Measurements from ENCODE around the gene TPBGL.

GRCh38 chr11:75212411-75212810 lies 28.2 kb upstream of the TPBGL start:
- TF ChIP-seq POLR2AphosphoS5 (IDR thresholded peaks at IDR 0.05; ENCODE audit: low read depth) (no peak), REST (IDR thresholded peaks at IDR 0.05; ENCODE audit: unreplicated experiment) (no peak), EZH2 (IDR thresholded peaks at IDR 0.05; ENCODE audit: low read depth, unreplicated experiment) (no peak), ZNF331 (CRISPR knock-in tag; IDR thresholded peaks at IDR 0.05; ENCODE audit: low read depth) (no peak), JUNB (IDR thresholded peaks at IDR 0.05; ENCODE audit: unreplicated experiment) (no peak), EZH2phosphoT487 (IDR thresholded peaks at IDR 0.05; ENCODE audit: unreplicated experiment) (no peak)
- TF ChIP-seq, protein P1, sequence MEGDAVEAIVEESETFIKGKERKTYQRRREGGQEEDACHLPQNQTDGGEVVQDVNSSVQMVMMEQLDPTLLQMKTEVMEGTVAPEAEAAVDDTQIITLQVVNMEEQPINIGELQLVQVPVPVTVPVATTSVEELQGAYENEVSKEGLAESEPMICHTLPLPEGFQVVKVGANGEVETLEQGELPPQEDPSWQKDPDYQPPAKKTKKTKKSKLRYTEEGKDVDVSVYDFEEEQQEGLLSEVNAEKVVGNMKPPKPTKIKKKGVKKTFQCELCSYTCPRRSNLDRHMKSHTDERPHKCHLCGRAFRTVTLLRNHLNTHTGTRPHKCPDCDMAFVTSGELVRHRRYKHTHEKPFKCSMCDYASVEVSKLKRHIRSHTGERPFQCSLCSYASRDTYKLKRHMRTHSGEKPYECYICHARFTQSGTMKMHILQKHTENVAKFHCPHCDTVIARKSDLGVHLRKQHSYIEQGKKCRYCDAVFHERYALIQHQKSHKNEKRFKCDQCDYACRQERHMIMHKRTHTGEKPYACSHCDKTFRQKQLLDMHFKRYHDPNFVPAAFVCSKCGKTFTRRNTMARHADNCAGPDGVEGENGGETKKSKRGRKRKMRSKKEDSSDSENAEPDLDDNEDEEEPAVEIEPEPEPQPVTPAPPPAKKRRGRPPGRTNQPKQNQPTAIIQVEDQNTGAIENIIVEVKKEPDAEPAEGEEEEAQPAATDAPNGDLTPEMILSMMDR (conservative IDR thresholded peaks at IDR 0.05; ENCODE audit: low read depth in 2 of 2) = no peak
